ENCODE results near the gene STRN3.

DNA sequence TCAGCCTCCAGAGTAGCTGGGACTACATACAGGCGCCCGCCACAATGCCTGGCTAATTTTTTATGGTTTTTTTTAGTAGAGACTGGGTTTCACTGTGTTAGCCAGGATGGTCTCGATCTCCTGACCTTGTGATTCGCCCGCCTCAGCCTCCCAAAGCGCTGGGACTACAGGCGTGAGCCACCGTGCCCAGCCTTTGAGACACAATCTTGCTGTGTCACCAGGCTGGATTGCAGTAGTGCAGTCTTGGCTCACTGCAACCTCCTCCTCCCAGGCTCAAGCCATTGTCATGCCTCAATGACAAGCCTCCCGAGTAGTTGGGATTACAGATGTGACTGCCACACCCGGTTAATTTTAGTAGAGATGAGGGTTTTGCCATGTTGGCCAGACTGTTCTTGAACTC is 21.3 kb upstream of the STRN3 start:
- TF ChIP-seq, protein P1, sequence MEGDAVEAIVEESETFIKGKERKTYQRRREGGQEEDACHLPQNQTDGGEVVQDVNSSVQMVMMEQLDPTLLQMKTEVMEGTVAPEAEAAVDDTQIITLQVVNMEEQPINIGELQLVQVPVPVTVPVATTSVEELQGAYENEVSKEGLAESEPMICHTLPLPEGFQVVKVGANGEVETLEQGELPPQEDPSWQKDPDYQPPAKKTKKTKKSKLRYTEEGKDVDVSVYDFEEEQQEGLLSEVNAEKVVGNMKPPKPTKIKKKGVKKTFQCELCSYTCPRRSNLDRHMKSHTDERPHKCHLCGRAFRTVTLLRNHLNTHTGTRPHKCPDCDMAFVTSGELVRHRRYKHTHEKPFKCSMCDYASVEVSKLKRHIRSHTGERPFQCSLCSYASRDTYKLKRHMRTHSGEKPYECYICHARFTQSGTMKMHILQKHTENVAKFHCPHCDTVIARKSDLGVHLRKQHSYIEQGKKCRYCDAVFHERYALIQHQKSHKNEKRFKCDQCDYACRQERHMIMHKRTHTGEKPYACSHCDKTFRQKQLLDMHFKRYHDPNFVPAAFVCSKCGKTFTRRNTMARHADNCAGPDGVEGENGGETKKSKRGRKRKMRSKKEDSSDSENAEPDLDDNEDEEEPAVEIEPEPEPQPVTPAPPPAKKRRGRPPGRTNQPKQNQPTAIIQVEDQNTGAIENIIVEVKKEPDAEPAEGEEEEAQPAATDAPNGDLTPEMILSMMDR (IDR thresholded peaks at IDR 0.05 in 8 of 11, conservative IDR thresholded peaks at IDR 0.05 in 3 of 11) = no peak
- TF ChIP-seq POLR2A (IDR thresholded peaks at IDR 0.05) = no peak
- no peak for TF ChIP-seq POLR2AphosphoS5 (IDR thresholded peaks at IDR 0.05)

Measured in spleen (tissue), 7 donors.